ENCODE results near the gene HTT-AS. TPM values are rescaled to one million over a fixed set of nuclear protein-coding genes. Genes with fewer than 3 reads are reported as not detected.

HTT-AS gene
- total and polyA plus RNA-seq, 2 of the 13 experiments (the other 11 are each of a cell fraction or from before 2014, with no cell fraction given) = not detected

DNA sequence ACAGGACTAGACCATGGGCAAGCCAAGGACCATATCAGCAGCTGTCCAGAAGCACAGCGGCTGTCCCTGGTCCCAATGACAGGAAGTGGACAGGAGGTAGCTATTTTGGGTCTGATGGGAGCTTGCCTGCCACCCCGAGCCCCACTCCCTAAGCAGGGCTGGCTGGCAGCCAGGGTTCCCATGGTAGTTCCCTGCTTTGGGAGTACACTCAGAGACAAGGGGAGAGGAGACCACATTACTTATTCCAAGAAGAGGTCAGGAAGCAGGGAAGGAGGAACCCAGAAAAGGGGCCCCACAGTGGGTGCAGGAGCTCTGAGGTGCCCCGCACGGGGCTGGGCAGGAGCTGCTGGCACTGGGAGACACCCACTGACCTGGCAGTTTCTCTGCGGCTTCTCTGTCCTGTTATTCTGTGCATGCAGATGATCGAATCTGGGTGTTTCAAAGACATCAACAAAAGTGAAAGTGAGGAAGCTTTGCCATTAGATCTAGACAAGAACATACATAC, 36.3 kb downstream of the HTT-AS start:
- Histone ChIP-seq H3K36me3 (replicated peaks in 1 of 2; ENCODE audit: control insufficient read depth in 1 of 2, insufficient read depth in 2 of 2, low read length in 2 of 2) (no peaks in the 10 kb centered on the region), H3K9ac (ENCODE audit: insufficient read depth, low read depth, low read length) (no peak overlapping the region), H3K9me3 (ENCODE audit: low read length) (no peaks in the 10 kb centered on the region), H3K27ac (ENCODE audit: extremely low read length, insufficient read depth, low read length) (no peak overlapping the region), H2AFZ (ENCODE audit: low read length) (no peak overlapping the region), H3K4me3 (replicated peaks in 1 of 3; ENCODE audit: insufficient read depth in 1 of 3, low read depth in 2 of 3, low read length in 3 of 3) (peak overlapping the region in 2 of 3 experiments; percentile 49 to 54; a peak in 4 of 6 replicates), H3K4me2 (ENCODE audit: low read depth, low read length) (peak overlapping the region; percentile 99), H3K79me2 (ENCODE audit: insufficient read depth, low read length) (no peaks in the 10 kb centered on the region), H4K20me1 (ENCODE audit: insufficient read depth, low read length) (no peaks in the 10 kb centered on the region), H3K4me1 (ENCODE audit: insufficient read depth, low read length) (peaks cover 74% of the 10 kb centered on the region), H3K27me3 (ENCODE audit: control insufficient read depth in 1 of 2, insufficient read depth in 2 of 2, low read length in 2 of 2) (peaks cover 3 to 31% of the 10 kb centered on the region in 2 experiments; a peak in 3 of 5 replicates)
- 25% methylated on average over 5 of the region's 6 CpGs for WGBS (ENCODE audit: low lambda C conversion rate)
- in situ Hi-C loops (cut with HindIII; ENCODE audit: extremely low pct_ligation_motif_present, low pct_unique_long_range_greater_than_20kb) (loop anchor here (5.0 kb wide), 1 partner anchor 56 kb away; no protein-coding TSS in a partner anchor), intact Hi-C loops (cut with micrococcal nuclease; ENCODE audit: unreplicated experiment) (loop anchor here (1.0 kb wide), 2 partner anchors 29 to 60 kb away; no protein-coding TSS in a partner anchor)
- DNase-seq (ENCODE audit: low spot score) (no peak), FAIRE-seq (no peak), ATAC-seq (no peak)
- no TSS peak for BruUV-seq (replicated peaks)
- POLR2A ChIA-PET = no interaction called here
- CTCF ChIA-PET (ENCODE audit: low intra/inter-chr PET ratio, low total read pairs) = interaction anchor here (1.0 to 1.7 kb wide), 6 partner anchors 29 to 89 kb away, joined by 3 to 14 read pairs (median 4); no protein-coding TSS in a partner anchor
- TF ChIP-seq CCAR2 (optimal IDR thresholded peaks at IDR 0.05; ENCODE audit: low read depth, low read length) (no peak), TSC22D2 (CRISPR knock-in tag; IDR thresholded peaks at IDR 0.05; ENCODE audit: borderline replicate concordance) (no peak), ZSCAN20 (CRISPR knock-in tag; IDR thresholded peaks at IDR 0.05; ENCODE audit: borderline replicate concordance) (no peak), SPEN (CRISPR knock-in tag; IDR thresholded peaks at IDR 0.05; ENCODE audit: low read depth) (no peak), CCDC6 (CRISPR knock-in tag; IDR thresholded peaks at IDR 0.05) (no peak), ZNF570 (CRISPR knock-in tag; IDR thresholded peaks at IDR 0.05; ENCODE audit: borderline replicate concordance) (no peak), ZNF879 (CRISPR knock-in tag; IDR thresholded peaks at IDR 0.05) (no peak), ZNF460 (CRISPR knock-in tag; IDR thresholded peaks at IDR 0.05; ENCODE audit: borderline replicate concordance) (no peak), ETV5 (CRISPR knock-in tag; IDR thresholded peaks at IDR 0.05; ENCODE audit: borderline replicate concordance) (no peak), GTF2F1 (IDR thresholded peaks at IDR 0.05; ENCODE audit: low read length) (no peak), ZNF713 (CRISPR knock-in tag; IDR thresholded peaks at IDR 0.05) (no peak), ZNF781 (CRISPR knock-in tag; IDR thresholded peaks at IDR 0.05; ENCODE audit: borderline replicate concordance, not compliant biosample characterization) (no peak), ELF4 (CRISPR knock-in tag; IDR thresholded peaks at IDR 0.05; ENCODE audit: borderline replicate concordance) (no peak), ZC3H13 (CRISPR knock-in tag; IDR thresholded peaks at IDR 0.05) (no peak), NKX3-1 (CRISPR knock-in tag; IDR thresholded peaks at IDR 0.05) (no peak)
- TF ChIP-seq, protein P1, sequence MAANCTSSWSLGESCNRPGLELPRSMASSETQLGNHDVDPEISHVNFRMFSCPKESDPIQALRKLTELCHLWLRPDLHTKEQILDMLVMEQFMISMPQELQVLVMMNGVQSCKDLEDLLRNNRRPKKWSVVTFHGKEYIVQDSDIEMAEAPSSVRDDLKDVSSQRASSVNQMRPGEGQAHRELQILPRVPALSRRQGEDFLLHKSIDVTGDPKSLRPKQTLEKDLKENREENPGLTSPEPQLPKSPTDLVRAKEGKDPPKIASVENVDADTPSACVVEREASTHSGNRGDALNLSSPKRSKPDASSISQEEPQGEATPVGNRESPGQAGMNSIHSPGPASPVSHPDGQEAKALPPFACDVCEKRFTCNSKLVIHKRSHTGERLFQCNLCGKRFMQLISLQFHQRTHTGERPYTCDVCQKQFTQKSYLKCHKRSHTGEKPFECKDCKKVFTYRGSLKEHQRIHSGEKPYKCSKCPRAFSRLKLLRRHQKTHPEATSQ (CRISPR knock-in tag; IDR thresholded peaks at IDR 0.05; ENCODE audit: borderline replicate concordance) = no peak
- TF ChIP-seq, protein P2, sequence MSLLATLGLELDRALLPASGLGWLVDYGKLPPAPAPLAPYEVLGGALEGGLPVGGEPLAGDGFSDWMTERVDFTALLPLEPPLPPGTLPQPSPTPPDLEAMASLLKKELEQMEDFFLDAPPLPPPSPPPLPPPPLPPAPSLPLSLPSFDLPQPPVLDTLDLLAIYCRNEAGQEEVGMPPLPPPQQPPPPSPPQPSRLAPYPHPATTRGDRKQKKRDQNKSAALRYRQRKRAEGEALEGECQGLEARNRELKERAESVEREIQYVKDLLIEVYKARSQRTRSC (CRISPR knock-in tag; IDR thresholded peaks at IDR 0.05; ENCODE audit: low read depth) = no peak
- TF ChIP-seq, protein P3, sequence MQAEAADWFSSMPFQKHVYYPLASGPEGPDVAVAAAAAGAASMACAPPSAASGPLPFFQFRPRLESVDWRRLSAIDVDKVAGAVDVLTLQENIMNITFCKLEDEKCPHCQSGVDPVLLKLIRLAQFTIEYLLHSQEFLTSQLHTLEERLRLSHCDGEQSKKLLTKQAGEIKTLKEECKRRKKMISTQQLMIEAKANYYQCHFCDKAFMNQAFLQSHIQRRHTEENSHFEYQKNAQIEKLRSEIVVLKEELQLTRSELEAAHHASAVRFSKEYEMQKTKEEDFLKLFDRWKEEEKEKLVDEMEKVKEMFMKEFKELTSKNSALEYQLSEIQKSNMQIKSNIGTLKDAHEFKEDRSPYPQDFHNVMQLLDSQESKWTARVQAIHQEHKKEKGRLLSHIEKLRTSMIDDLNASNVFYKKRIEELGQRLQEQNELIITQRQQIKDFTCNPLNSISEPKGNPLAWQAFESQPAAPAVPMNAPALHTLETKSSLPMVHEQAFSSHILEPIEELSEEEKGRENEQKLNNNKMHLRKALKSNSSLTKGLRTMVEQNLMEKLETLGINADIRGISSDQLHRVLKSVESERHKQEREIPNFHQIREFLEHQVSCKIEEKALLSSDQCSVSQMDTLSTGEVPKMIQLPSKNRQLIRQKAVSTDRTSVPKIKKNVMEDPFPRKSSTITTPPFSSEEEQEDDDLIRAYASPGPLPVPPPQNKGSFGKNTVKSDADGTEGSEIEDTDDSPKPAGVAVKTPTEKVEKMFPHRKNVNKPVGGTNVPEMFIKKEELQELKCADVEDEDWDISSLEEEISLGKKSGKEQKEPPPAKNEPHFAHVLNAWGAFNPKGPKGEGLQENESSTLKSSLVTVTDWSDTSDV (CRISPR knock-in tag; IDR thresholded peaks at IDR 0.05) = no peak
- TF ChIP-seq, protein P4, sequence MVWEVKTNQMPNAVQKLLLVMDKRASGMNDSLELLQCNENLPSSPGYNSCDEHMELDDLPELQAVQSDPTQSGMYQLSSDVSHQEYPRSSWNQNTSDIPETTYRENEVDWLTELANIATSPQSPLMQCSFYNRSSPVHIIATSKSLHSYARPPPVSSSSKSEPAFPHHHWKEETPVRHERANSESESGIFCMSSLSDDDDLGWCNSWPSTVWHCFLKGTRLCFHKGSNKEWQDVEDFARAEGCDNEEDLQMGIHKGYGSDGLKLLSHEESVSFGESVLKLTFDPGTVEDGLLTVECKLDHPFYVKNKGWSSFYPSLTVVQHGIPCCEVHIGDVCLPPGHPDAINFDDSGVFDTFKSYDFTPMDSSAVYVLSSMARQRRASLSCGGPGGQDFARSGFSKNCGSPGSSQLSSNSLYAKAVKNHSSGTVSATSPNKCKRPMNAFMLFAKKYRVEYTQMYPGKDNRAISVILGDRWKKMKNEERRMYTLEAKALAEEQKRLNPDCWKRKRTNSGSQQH (CRISPR knock-in tag; IDR thresholded peaks at IDR 0.05; ENCODE audit: low read depth) = no peak
